ENCODE measurements around the gene AQP11.

The AQP11 gene

DNA sequence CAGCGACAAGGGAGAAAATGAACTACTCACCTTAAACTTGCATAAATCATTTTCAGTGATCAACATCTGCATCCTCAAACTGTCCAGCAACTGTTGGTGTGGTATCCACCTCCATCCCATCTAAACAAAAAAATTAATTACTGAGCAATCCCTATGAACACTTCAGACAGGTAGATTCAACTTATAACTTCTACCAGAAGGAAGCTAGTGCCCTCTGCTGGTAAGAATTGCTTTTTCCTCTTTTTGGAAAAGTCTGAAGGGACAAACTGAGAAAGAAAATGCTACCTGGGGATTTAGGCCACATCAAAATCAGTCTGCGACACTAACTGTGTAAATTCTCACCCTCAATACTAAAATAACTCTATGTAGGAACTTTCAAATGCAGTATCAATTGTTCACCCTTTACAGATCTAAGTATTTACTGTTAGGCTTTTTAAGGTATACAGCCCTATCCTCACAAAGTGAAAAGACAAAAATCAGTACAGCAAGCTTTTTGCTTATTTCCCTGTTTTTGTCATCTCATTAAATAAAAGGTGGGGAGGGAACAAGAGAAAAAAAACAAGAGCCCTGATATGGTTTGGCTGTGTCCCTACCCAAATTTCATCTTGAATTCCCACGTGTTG, 29.9 kb downstream of the AQP11 start:
- TF ChIP-seq, protein P1, sequence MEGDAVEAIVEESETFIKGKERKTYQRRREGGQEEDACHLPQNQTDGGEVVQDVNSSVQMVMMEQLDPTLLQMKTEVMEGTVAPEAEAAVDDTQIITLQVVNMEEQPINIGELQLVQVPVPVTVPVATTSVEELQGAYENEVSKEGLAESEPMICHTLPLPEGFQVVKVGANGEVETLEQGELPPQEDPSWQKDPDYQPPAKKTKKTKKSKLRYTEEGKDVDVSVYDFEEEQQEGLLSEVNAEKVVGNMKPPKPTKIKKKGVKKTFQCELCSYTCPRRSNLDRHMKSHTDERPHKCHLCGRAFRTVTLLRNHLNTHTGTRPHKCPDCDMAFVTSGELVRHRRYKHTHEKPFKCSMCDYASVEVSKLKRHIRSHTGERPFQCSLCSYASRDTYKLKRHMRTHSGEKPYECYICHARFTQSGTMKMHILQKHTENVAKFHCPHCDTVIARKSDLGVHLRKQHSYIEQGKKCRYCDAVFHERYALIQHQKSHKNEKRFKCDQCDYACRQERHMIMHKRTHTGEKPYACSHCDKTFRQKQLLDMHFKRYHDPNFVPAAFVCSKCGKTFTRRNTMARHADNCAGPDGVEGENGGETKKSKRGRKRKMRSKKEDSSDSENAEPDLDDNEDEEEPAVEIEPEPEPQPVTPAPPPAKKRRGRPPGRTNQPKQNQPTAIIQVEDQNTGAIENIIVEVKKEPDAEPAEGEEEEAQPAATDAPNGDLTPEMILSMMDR (IDR thresholded peaks at IDR 0.05; ENCODE audit: low read depth, low read length), result peak; percentile 65
- TF ChIP-seq, protein P2, sequence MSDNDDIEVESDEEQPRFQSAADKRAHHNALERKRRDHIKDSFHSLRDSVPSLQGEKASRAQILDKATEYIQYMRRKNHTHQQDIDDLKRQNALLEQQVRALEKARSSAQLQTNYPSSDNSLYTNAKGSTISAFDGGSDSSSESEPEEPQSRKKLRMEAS (IDR thresholded peaks at IDR 0.05; ENCODE audit: low read depth, low read length), result no peak
- TF ChIP-seq MYC (IDR thresholded peaks at IDR 0.05; ENCODE audit: low read depth, low read length), result no peak
- no peak for TF ChIP-seq POLR2A (IDR thresholded peaks at IDR 0.05; ENCODE audit: extremely low read depth, insufficient read length)
- peak; percentile 62 for DNase-seq (ENCODE audit: low read depth)
- no peak overlapping the region for H3K4me3 ChIP-seq (ENCODE audit: low read depth, low read length)

DNA sequence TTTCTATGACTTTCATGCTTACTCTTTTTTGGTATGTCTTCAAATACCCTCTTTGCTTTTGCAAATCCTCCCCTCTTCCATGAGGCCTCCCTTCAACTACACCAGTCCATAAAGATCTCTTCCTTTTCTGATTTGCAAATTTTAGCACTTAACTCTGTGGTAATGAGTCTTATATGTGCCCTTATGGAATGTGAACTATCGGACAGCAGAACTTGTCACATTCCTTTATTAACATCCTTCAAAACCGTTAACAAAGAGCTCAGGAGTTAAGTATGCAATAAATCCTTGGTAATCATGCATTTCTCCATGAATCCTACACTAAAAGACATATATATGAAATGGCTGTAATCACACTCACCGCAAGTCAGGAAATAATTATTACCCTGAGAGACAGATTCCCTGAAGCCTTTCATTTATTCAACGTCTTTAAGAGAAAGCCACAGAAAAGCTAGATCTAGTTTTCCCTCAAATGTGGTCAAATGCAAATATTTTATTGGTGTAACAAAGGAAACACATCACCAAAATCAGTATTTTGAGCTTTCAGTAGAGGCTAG, 40.5 kb downstream of the AQP11 start:
- no peak for DNase-seq (ENCODE audit: low read depth)
- no peak overlapping the region for H3K4me3 ChIP-seq (ENCODE audit: low read depth, low read length)
- TF ChIP-seq MYC (IDR thresholded peaks at IDR 0.05; ENCODE audit: low read depth, low read length) (no peak), POLR2A (IDR thresholded peaks at IDR 0.05; ENCODE audit: extremely low read depth, insufficient read length) (no peak)

DNA sequence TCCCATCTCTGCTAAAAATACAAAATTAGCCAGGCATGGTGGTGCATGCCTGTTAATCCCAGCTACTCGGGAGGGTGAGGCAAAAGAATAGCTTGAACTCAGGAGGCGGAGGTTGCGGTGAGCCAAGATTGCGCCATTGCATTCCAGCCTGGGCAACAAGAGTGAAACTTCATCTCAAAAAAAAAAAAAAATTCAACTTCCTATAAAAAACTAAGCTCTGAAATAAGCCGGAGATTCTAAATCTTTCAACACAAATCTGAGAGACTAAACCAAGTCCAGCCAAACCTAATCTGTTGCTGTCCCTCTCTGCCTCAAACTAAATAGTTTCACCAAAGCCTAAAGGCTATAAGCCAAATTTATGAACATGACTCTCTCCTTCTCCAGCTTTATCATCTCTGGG, 44.2 kb downstream of the AQP11 start:
- peak; percentile 81 for DNase-seq (ENCODE audit: low read depth)
- peak overlapping the region; percentile 90 for H3K4me3 ChIP-seq (ENCODE audit: low read depth, low read length)

DNA sequence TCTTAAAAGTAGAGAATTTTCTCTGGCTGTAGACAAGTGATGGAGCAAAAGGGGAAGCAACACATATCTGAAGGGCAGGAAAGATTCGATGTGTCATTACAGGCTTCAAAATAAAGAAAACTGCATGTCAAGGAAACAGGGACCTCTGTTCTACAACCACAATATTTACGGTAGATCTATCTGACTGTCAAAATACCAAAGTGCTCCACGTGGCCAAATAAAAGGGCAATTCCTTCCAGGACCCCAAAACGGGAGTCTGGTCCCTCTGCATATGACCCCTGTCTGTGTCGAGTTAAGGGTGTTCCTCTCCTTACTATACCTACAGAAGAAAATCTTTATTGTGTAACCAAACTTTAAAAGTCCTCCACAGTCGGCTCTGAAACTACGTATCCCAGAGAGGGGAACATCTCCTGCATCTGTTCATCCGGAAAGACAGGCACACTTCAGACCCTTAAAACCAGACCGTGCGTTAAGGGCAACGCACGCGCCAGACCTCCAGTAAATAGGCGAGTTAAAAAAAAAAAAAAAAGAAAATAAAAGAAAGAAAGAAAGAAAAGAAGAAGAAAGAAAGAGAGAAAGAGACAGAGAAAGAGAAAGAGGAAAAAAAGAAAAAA, 47.1 kb downstream of the AQP11 start:
- peak overlapping the region; percentile 90 for H3K4me3 ChIP-seq (ENCODE audit: low read depth, low read length)
- DNase-seq (ENCODE audit: low read depth), result peak; percentile 75
- TF ChIP-seq, protein P2 (IDR thresholded peaks at IDR 0.05; ENCODE audit: low read depth, low read length), result peak; percentile 79
- no peak; the same call in none of the 2 replicates for TF ChIP-seq MYC (IDR thresholded peaks at IDR 0.05; ENCODE audit: low read depth, low read length)
- TF ChIP-seq POLR2A (IDR thresholded peaks at IDR 0.05; ENCODE audit: extremely low read depth, insufficient read length), result no peak
- TF ChIP-seq, protein P1 (IDR thresholded peaks at IDR 0.05; ENCODE audit: low read depth, low read length), result no peak

DNA sequence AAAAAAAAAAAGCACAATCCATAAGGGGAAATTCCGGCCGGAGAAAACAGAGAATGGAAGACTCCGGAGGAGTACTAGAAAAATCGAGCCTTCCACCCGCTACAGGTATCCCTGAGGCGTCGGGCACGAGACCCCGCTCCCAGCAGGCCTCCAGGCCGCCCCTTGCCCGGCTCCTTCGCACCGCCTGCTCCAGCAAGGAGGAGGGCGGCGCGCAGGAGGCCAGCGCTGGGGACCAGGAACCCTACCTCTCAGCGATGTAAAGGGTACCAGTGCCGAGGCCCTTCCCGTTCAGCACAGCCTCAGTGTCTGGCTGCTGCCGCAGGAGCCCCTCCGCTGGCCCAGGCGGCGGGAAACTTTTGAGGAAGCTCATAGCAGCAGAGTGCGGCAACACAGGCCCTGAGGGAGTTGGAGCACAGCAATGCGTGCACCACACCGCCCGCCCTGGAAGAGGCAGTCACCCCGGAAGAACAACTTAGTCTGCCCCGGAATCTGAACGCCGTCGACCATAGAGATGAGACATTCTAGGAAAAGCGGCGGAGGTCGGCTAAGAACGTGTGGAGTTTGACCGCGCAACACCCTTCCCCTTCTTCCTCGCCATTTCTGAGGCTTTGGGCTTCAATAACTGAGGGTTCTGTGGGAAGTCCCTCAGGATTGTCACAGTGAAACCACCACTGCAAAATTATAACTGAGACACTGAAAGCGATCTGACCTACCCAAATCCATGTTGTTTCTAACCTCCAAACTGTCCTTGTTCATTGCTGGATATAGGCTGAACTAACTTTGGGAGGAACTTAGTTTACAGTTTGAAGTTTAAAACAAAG, 47.8 kb downstream of the AQP11 start, which contains the start of gene CLNS1A:
Gene CLNS1A, minus strand, starts transcription at position 450 of the 821 bp plus-strand sequence. Its CDS starts 80 bp downstream, at position 370.
- TF ChIP-seq, protein P1 (IDR thresholded peaks at IDR 0.05; ENCODE audit: low read depth, low read length), result no peak
- TF ChIP-seq MYC (IDR thresholded peaks at IDR 0.05; ENCODE audit: low read depth, low read length) (peak; percentile 97), POLR2A (IDR thresholded peaks at IDR 0.05; ENCODE audit: extremely low read depth, insufficient read length) (peak; percentile 96)
- TF ChIP-seq, protein P2 (IDR thresholded peaks at IDR 0.05; ENCODE audit: low read depth, low read length), result peak; percentile 88
- H3K4me3 ChIP-seq (ENCODE audit: low read depth, low read length), result peak within 1 kb of the TSS; percentile 90
- DNase-seq (ENCODE audit: low read depth), result peak; percentile 99

DNA sequence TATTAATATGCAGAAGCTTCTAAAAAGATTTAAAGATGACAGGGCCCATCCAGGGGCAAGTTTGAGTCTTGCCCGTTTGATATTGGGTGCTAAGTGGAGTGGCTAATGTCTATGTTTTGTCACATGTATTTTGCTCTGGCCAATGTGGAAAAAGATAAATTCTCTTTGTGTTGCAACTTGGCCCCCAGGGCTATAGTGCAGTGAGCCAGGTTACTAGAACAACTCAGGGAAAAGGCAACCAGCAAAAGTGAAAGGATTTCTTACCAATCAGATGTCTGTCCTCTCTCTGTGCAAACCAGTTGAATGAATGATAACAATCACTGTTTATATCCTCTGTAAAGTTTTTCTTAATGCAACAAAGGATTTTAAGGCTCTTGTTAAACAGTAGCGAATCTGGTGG, 52.5 kb downstream of the AQP11 start:
- no peak for TF ChIP-seq MYC (IDR thresholded peaks at IDR 0.05; ENCODE audit: low read depth, low read length)
- no peak overlapping the region for H3K4me3 ChIP-seq (ENCODE audit: low read depth, low read length)
- DNase-seq (ENCODE audit: low read depth), result no peak

DNA sequence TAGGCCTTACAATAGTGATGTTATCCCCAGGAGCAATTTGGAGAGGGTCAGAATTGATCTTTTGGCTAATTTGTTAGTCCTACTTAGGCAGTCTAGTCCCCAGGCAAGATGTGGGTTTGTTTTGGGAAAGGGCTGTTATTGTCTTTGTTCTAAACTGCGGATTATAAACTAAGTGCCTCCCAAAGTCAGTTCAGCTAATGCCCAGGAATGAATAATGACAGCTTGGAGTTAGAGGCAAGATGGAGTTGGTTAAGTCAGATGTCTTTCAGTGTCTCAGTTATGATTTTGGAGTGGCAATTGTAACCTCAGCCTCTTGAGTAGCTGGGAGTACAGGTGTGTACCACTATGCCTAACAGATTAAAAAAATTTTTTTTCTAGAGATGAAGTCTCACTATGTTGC, 55.1 kb downstream of the AQP11 start:
- no peak for TF ChIP-seq POLR2A (IDR thresholded peaks at IDR 0.05; ENCODE audit: extremely low read depth, insufficient read length)
- TF ChIP-seq MYC (IDR thresholded peaks at IDR 0.05; ENCODE audit: low read depth, low read length), result no peak
- TF ChIP-seq, protein P2 (IDR thresholded peaks at IDR 0.05; ENCODE audit: low read depth, low read length), result no peak
- TF ChIP-seq, protein P1 (IDR thresholded peaks at IDR 0.05; ENCODE audit: low read depth, low read length), result no peak
- no peak overlapping the region for H3K4me3 ChIP-seq (ENCODE audit: low read depth, low read length)
- DNase-seq (ENCODE audit: low read depth), result no peak
